A549 (cell line): ENCODE measurements around the gene CORO2A.

Experiments
- CEBPB ChIP-seq, 2 experiments: fragments of >200 bp in 1 of 2; sonication (Bioruptor Twin) in 1 of 2; formaldehyde crosslinking in 1 of 2; IDR thresholded peaks; 2 replicates each; pipeline ENCODE4 v1.6.1; 2012 to 2016
- HDAC2 ChIP-seq: fragments of 200-600 bp; sonication (generic); IDR thresholded peaks from 2 replicates; pipeline ENCODE4 v1.6.1; 2016
- HEYL ChIP-seq: fragments of 250-450 bp; sonication (Bioruptor Pico); IDR thresholded peaks from 2 replicates; pipeline ENCODE4 v1.8.0; 2021; ENCODE audit warnings: mild to moderate bottlenecking, moderate library complexity
- HOXB5 ChIP-seq: fragments of 250-450 bp; sonication (Bioruptor Pico); IDR thresholded peaks from 2 replicates; pipeline ENCODE4 v1.5.0; 2020; ENCODE audit warnings: mild to moderate bottlenecking, moderate library complexity
- JUNB ChIP-seq: fragments of >200 bp; sonication (Bioruptor Twin); formaldehyde crosslinking; IDR thresholded peaks from 2 replicates; pipeline ENCODE4 v1.6.1; 2016
- MYC ChIP-seq: IDR thresholded peaks from 2 replicates; pipeline ENCODE4 v1.6.1; 2012; ENCODE audit warnings: mild to moderate bottlenecking, inconsistent platforms, low read length, improper control_type of control experiment, borderline replicate concordance
- NR3C1 ChIP-seq: fragments of >200 bp; sonication (Bioruptor Twin); formaldehyde crosslinking; IDR thresholded peaks from 3 replicates; pipeline ENCODE4 v1.6.1; 2017
- POLR2A ChIP-seq: IDR thresholded peaks from 2 replicates; pipeline ENCODE4 v1.6.1; 2012; ENCODE audit warnings: mild to moderate bottlenecking, low read length
- REST ChIP-seq: fragments of 200-600 bp; sonication (generic); IDR thresholded peaks from 2 replicates; pipeline ENCODE4 v1.6.1; 2016; ENCODE audit warnings: antibody characterized with exemption, mild to moderate bottlenecking, moderate library complexity
- SREBF2 ChIP-seq: fragments of 450-650 bp; IDR thresholded peaks from 2 replicates; pipeline ENCODE4 v1.6.1; 2014; ENCODE audit warnings: mild to moderate bottlenecking, moderate library complexity
- ZC3H11A ChIP-seq: fragments of 450-650 bp; IDR thresholded peaks from 2 replicates; pipeline ENCODE4 v1.6.1; 2014; ENCODE audit warnings: antibody characterized with exemption, mild to moderate bottlenecking
- TF ChIP-seq, protein P1 (sequence below): fragments of >200 bp; sonication (Bioruptor Twin); formaldehyde crosslinking; IDR thresholded peaks from 3 replicates; pipeline ENCODE4 v1.5.1; 2016
- TF ChIP-seq, protein P2 (sequence below): fragments of 150-350 bp; IDR thresholded peaks from 2 replicates; pipeline ENCODE4 v1.6.1; 2014; ENCODE audit warnings: low read depth, mild to moderate bottlenecking, low read length
- TF ChIP-seq, protein P3 (sequence below): fragments of >200 bp; sonication (Bioruptor Twin); formaldehyde crosslinking; IDR thresholded peaks from 3 replicates; pipeline ENCODE4 v1.6.1; 2016

DNA sequence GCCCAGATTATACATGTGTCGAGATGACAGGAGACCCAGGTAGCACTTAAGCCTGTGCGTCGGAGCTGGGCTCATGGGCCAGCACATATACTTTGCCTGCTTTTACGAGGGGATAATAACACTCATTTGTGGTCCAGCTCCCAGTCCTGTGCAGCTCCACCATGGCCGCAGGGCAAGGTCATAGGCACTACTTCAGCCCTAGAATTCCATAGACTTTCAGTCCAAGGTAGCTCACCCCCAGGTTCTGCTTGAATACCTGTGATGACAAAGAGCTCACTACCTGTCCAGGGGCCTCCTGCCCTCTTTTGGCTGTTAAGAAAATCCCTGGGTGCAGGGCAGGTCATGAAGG, 1.7 kb downstream of the CORO2A start:
- TF ChIP-seq REST (no peak), POLR2A (no peak), MYC (no peak), ZC3H11A (no peak), NR3C1 (no peak), CEBPB (IDR thresholded peaks at IDR 0.05) (no peak), HDAC2 (no peak), HOXB5 (no peak), HEYL (CRISPR knock-in tag) (no peak), JUNB (no peak), SREBF2 (no peak)
- TF ChIP-seq, protein P1, sequence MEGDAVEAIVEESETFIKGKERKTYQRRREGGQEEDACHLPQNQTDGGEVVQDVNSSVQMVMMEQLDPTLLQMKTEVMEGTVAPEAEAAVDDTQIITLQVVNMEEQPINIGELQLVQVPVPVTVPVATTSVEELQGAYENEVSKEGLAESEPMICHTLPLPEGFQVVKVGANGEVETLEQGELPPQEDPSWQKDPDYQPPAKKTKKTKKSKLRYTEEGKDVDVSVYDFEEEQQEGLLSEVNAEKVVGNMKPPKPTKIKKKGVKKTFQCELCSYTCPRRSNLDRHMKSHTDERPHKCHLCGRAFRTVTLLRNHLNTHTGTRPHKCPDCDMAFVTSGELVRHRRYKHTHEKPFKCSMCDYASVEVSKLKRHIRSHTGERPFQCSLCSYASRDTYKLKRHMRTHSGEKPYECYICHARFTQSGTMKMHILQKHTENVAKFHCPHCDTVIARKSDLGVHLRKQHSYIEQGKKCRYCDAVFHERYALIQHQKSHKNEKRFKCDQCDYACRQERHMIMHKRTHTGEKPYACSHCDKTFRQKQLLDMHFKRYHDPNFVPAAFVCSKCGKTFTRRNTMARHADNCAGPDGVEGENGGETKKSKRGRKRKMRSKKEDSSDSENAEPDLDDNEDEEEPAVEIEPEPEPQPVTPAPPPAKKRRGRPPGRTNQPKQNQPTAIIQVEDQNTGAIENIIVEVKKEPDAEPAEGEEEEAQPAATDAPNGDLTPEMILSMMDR: no peak
- TF ChIP-seq, protein P2, sequence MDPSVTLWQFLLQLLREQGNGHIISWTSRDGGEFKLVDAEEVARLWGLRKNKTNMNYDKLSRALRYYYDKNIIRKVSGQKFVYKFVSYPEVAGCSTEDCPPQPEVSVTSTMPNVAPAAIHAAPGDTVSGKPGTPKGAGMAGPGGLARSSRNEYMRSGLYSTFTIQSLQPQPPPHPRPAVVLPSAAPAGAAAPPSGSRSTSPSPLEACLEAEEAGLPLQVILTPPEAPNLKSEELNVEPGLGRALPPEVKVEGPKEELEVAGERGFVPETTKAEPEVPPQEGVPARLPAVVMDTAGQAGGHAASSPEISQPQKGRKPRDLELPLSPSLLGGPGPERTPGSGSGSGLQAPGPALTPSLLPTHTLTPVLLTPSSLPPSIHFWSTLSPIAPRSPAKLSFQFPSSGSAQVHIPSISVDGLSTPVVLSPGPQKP: no peak
- TF ChIP-seq, protein P3, sequence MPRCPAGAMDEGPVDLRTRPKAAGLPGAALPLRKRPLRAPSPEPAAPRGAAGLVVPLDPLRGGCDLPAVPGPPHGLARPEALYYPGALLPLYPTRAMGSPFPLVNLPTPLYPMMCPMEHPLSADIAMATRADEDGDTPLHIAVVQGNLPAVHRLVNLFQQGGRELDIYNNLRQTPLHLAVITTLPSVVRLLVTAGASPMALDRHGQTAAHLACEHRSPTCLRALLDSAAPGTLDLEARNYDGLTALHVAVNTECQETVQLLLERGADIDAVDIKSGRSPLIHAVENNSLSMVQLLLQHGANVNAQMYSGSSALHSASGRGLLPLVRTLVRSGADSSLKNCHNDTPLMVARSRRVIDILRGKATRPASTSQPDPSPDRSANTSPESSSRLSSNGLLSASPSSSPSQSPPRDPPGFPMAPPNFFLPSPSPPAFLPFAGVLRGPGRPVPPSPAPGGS: no peak
